Naive thymus-derived CD8-positive, alpha-beta T cell (primary cell): ENCODE data around the gene RPL29. TPM values are rescaled to one million over a fixed set of nuclear protein-coding genes. Genes with fewer than 3 reads are reported as not detected.
A peak's percentile ranks its signal among the peaks of the same experiment; 100 is the strongest.
"Not testable (repeated sequence)": the region's sequence is repeated elsewhere in the genome, so short reads cannot be mapped to it uniquely, and the experiment has no call there.

Experiments
- ATAC-seq, 2 donors: fragments of 150-1000 bp; cut with Tn5 transposase in 1 of 2; sonication (Bioruptor Pico), chemical (Tn5 transposase) in 1 of 2; 1 replicate in 1 of 2; 2 replicates in 1 of 2; pipeline ENCODE4 v1.10.0; 2021; ENCODE audit warnings: mild to moderate bottlenecking in 2 of 2, moderate library complexity in 2 of 2
- POLR2A ChIA-PET: fragments of 350-600 bp; sonication (Branson Sonifier 250); formaldehyde crosslinking; loops from one replicate; lab custom pipeline; 2021; ENCODE audit warnings: antibody characterized with exemption; lab: Charles Lee
- DNase-seq, 10 donors: peaks; one replicate each; pipeline versions ENCODE4 v3.0.0 to v3.0.0-alpha.2; 2020 to 2022
- H3K27ac Mint-ChIP-seq, 10 donors: one replicate each; pipeline ENCODE4 v1.8.0; 2020 to 2022; ENCODE audit warnings: mild to moderate bottlenecking in 10 of 10, mixed read lengths in 10 of 10, moderate library complexity in 4 of 10, inconsistent platforms in 1 of 10
- H3K27me3 Mint-ChIP-seq, 5 donors: one replicate each; pipeline ENCODE4 v1.8.0; 2021 to 2022; ENCODE audit warnings: mixed read lengths in 5 of 5
- H3K36me3 Mint-ChIP-seq, 3 donors: one replicate each; pipeline ENCODE4 v1.8.0; 2020 to 2022; ENCODE audit warnings: mixed read lengths in 3 of 3, mild to moderate bottlenecking in 2 of 3, inconsistent platforms in 1 of 3
- H3K4me1 Mint-ChIP-seq, 4 donors: one replicate each; pipeline ENCODE4 v1.8.0; 2021 to 2022; ENCODE audit warnings: mixed read lengths in 4 of 4
- H3K4me3 Mint-ChIP-seq, 10 donors: one replicate each; pipeline ENCODE4 v1.8.0; 2020 to 2022; ENCODE audit warnings: mild to moderate bottlenecking in 10 of 10, mixed read lengths in 10 of 10, moderate library complexity in 6 of 10, inconsistent platforms in 1 of 10
- H3K9me3 Mint-ChIP-seq, 9 donors: one replicate each; pipeline ENCODE4 v1.8.0; 2020 to 2022; ENCODE audit warnings: mixed read lengths in 9 of 9, mild to moderate bottlenecking in 3 of 9, inconsistent platforms in 1 of 9, moderate library complexity in 1 of 9
- polyA plus RNA-seq, 3 donors: library from polyadenylated mRNA; unstranded; fragments of 300-500 nt; fragmentation: Illumina TruSeq; gene quantifications; one replicate each; pipeline ENCODE4 v1.2.3, GENCODE V29; 2021
- total RNA-seq, 8 experiments: library from RNA in 2 of 8; stranded (reverse) in 2 of 8; gene quantifications; one replicate each; pipeline ENCODE4 v1.2.3 and lab custom pipeline; 2021 to 2026

RPL29 gene
- total RNA-seq (1,000 to 10,000 TPM; 1,232 to 1,277 TPM), polyA plus RNA-seq (1,000 to 10,000 TPM; 1,632 to 1,741 (median 1,693) TPM), total RNA-seq (lab: John Stamatoyannopoulos, UW) (584 to 775 (median 696) reads per million in 6 experiments)

DNA sequence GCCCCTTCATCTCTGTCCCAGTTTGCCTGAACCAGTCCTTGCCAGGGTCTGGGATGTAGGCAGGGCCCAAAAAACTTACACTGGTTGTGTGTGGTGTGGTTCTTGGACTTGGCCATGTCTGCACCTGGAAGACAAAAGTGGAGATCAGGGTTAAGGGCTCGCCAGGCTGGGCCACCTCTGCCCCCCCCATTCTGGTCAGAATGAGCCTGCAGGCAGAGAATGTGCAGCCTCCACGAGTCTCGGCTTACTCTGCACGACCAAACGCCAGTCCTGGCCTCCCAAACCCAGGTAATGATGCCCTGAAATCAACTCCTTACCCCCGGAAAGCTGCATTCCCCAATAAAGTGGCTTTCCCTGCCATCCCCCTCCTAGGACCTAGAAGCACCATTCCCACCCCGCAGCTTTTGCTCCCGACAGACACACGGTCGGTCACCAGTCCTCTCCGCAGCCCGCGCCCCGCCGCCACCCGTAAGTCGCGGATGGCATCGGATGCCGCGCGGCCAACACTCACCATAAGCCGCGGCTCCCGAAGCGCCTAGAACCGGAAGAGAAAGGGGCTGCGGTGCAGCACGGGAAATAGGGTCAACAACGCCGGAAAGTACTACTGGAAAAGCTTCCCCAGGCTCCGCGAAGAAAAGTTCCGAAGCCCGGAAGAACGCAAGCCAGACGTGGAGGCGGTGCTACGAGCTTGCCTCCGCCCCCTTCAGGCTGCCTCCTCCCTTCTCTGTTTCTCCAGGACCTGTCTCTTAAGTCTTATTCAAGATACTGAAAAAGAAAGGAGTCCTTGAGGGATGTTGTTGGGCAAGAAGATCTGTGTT lies at the start of gene RPL29:
Gene RPL29, minus strand, starts transcription at position 550 of the 818 bp plus-strand sequence. Its CDS starts 434 bp downstream, at position 116.
- no peaks in the 10 kb centered on the region for H3K9me3 Mint-ChIP-seq
- H3K27me3 Mint-ChIP-seq, result peaks cover 0 to 1% (median 0%) of the 10 kb centered on the region in 5 donors
- H3K27ac Mint-ChIP-seq, result peak within 1 kb of the TSS; percentile 99 to 100 (median 100)
- peaks cover 15 to 41% (median 31%) of the 10 kb centered on the region in 4 donors for H3K4me1 Mint-ChIP-seq
- DNase-seq (peak; percentile 78 to 94 (median 92)), ATAC-seq (peak; percentile 95 to 97)
- POLR2A ChIA-PET, result interaction anchor here (0.7 to 4.9 kb wide), 21 partner anchors 9 to 1426 kb away, joined by 3 to 37 read pairs (median 4); partner anchors contain the start of genes ABHD14A, ABHD14B, ACY1 and DUSP7
- peak within 1 kb of the TSS; percentile 95 to 100 (median 100) for H3K4me3 Mint-ChIP-seq
- peaks cover 0 to 38% (median 2%) of the 10 kb centered on the region in 3 donors for H3K36me3 Mint-ChIP-seq

DNA sequence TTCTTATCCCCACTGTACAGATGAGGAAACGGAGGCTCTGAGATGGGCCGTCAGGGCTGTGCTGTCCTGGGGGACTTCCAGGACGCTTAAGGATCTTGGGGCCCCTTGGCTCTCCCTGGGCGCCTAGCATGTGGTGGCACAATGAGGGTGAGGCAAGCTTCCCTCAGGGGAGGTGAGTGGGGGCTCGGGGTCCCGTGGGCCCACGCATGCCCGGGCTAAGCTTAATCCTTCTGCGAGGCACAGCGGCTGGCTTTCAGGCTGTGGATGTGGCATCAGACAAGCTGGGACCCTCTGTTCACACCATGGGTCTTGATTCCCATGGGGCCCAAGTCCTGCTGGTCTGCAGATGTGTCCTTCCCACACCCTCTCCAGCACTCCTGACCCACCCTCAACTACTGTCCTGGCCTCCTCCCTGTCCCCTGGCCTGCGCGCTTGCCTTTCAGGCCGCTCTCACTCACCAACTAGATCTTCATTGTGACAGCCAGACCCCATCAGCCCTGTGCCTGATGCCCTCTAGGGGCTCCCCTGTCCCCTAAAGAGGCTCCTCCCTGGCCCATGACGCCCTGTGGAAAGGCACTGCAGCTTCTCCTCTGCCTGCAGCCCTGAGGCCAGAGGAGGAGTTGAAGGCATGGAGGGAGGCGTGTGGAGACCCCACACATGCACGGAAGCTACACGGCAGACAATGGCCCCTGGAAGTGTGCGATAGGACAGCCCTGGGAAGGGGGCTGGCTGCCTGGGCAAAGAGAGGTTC lies 49.3 kb upstream of the RPL29 start:
- H3K27ac Mint-ChIP-seq, result peak overlapping the region in 9 of 10 donors; percentile 69 to 94 (median 81)
- peaks cover 18 to 45% (median 34%) of the 10 kb centered on the region in 4 donors for H3K4me1 Mint-ChIP-seq
- peak in 1 of 2 donors; percentile 36 for ATAC-seq
- POLR2A ChIA-PET, result interaction anchor here (0.8 to 1.5 kb wide), 3 partner anchors 8 to 18 kb away, joined by 3 read pairs; partner anchors contain the start of gene DUSP7
- H3K4me3 Mint-ChIP-seq, result no peak overlapping the region
- no peaks in the 10 kb centered on the region for H3K9me3 Mint-ChIP-seq
- H3K27me3 Mint-ChIP-seq, result no peaks in the 10 kb centered on the region
- no peak for DNase-seq
- H3K36me3 Mint-ChIP-seq, result peaks cover 0 to 12% (median 0%) of the 10 kb centered on the region in 3 donors

DNA sequence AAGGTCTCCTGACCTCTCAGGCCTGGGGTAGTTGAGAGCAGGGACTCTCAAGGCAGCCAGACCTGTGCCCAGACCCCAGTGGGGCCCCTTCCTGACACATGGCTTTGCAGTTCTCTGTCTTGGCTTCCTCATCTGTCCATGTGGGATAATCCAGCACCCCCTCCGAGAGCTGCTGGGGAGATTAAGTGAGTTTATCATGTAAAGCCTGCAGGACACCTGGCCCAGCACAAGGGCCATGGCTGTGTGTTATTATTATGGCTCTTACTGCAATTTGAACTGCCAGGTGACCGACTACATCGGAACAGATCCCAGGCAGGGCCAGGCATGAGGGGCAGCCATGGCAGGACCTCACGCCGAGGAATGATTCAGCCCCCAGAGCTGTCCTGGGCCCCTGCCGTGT lies 48.1 kb upstream of the RPL29 start:
- Mint-ChIP-seq H3K9me3 (no peaks in the 10 kb centered on the region), H3K27me3 (no peaks in the 10 kb centered on the region), H3K4me1 (peaks cover 7 to 35% (median 27%) of the 10 kb centered on the region in 4 donors), H3K36me3 (no peaks in the 10 kb centered on the region), H3K4me3 (no peak overlapping the region), H3K27ac (peak overlapping the region in 1 of 10 donors; percentile 43)
- DNase-seq, result no peak
- POLR2A ChIA-PET, result interaction anchor here (0.6 to 1.5 kb wide), 4 partner anchors 9 to 304 kb away, joined by 3 read pairs; partner anchors contain the start of gene DUSP7
- ATAC-seq, result no peak

DNA sequence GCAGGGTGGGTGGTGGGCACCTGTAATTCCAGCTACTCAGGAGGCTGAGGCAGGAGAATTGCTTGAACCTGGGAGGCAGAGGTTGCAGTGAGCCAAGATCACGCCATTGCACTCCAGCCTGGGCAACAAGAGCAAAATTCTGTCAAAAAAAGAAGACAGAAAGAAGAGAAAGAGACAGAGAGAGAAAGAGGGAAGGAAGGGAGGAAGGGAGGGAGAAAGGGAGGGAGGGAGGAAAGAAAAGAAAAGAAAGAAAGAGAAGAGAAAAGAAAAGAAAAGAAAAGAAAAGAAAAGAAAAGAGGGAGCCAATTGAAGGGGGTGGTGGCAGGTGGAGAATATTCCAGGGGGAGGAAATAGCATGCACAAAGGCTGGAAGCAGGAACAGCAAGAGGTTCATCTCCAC lies 47.3 kb upstream of the RPL29 start:
- POLR2A ChIA-PET, result interaction anchor here (1.2 to 2.1 kb wide), 2 partner anchors 9 kb away, joined by 3 to 9 read pairs; no protein-coding TSS in a partner anchor
- Mint-ChIP-seq H3K27ac (peak overlapping the region in 5 of 10 donors; percentile 43 to 79 (median 73)), H3K4me1 (peaks cover 7 to 32% (median 24%) of the 10 kb centered on the region in 4 donors)
- not testable (repeated sequence) for H3K36me3 Mint-ChIP-seq, H3K9me3 Mint-ChIP-seq, ATAC-seq, DNase-seq, H3K27me3 Mint-ChIP-seq, H3K4me3 Mint-ChIP-seq

DNA sequence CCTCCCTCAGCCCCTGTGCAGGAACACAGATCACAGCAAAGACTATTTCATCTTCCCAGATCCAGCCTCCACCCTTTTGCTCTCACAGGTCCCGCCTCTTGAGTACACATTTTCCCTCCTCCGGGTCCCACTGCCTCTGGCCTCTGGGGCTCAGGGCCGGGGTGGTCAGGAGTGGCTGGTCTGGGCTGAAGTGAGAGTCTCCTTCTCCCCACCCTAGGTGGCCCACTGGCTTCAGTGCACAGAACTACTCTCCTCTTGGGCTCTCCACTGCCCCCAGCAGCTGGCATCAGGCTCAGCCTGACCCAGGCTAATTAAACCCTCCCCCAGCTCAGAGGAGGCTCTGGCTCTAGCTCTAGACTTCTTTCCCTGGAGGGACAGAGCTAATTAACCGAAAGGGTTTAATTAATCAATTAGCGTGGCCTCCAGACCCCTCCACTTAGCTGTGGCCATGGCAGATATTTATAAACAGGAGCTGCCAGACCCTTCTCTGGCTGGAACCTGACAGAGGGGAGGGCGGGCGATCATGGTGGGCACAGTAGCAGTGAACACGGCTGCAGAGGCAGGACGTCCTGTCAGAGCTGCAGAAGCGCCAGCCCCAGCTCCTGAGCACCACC lies 45.5 kb upstream of the RPL29 start:
- H3K4me1 Mint-ChIP-seq, result peaks cover 8 to 26% (median 20%) of the 10 kb centered on the region in 4 donors

DNA sequence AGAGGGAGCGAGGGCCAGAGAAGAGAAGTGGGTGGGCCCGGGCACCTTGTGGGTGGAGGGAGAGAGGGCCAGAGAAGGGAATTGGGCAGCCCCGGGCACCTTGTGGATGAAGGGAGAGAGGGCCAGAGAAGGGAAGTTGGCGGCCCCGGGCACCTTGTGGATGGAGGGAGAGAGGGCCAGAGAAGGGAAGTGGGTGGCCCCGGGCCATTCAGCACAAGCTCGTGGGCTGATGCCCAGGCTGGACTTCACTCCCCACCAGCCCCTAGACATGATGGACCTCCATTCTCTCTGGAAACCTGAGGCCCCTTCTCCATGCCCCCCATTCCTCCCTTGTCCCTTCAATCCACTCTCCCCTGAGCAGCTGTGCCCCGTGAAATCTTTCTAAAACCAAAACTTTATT lies 44.9 kb upstream of the RPL29 start:
- H3K4me3 Mint-ChIP-seq, result no peak overlapping the region
- H3K27me3 Mint-ChIP-seq, result no peaks in the 10 kb centered on the region
- DNase-seq (no peak), ATAC-seq (no peak)
- H3K36me3 Mint-ChIP-seq, result no peaks in the 10 kb centered on the region
- H3K27ac Mint-ChIP-seq, result peak overlapping the region in 2 of 10 donors; percentile 56 to 70
- no peaks in the 10 kb centered on the region for H3K9me3 Mint-ChIP-seq
- POLR2A ChIA-PET, result interaction anchor here (1.4 to 2.1 kb wide), 3 partner anchors 9 to 13 kb away, joined by 3 to 9 read pairs (median 4); no protein-coding TSS in a partner anchor
- peaks cover 8 to 26% (median 20%) of the 10 kb centered on the region in 4 donors for H3K4me1 Mint-ChIP-seq

More for the DNA sequence above, 45.5 kb upstream of the RPL29 start:
- DNase-seq (no peak), ATAC-seq (no peak)
- Mint-ChIP-seq H3K4me3 (no peak overlapping the region), H3K36me3 (no peaks in the 10 kb centered on the region), H3K27ac (peak overlapping the region in 4 of 10 donors; percentile 35 to 74 (median 54)), H3K9me3 (no peaks in the 10 kb centered on the region), H3K27me3 (no peaks in the 10 kb centered on the region)
- POLR2A ChIA-PET, result interaction anchor here (0.5 to 2.1 kb wide), 4 partner anchors 9 to 128 kb away, joined by 3 to 9 read pairs (median 4); no protein-coding TSS in a partner anchor

DNA sequence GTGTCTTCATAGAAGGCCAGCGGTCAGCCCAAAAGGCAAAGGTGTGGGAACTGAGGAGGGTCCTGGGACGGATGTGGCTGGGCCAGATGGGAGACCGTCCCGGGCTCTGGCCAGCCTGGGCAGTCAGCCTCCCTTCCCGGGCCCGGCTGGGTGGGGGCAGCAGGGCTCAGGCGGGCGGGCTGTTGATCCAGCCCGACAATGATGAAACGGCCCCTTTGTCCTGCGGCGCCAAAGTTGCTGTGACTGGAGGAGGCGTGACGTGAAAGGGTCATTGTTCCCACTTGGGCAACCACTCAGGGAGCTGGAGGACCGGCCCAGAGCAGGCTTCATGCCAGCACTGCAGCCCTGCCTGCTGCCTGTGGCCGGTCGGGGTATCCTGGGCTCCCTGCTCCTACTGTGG lies 44.2 kb upstream of the RPL29 start:
- peaks cover 3 to 21% (median 15%) of the 10 kb centered on the region in 4 donors for H3K4me1 Mint-ChIP-seq
- POLR2A ChIA-PET, result no interaction called here

DNA sequence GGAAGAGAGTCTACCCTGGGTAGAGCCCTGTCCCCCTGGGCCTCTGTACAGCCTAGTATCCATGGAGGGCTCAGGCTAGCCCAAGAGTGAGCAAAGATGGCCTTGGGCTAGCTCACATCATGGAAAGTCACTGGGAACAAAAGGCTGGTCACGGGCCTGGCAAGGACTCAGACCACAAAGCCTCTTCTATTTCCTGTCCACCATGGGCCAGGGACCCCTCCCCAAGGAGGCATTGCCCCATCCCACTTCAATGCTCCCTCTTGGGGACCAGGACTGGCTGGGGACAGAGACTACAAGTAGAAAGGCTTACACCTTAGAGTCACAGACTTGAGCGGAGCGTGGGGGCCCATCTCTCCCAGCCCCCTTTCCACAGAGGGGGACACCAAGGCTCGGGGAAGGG lies 43.7 kb upstream of the RPL29 start:
- Mint-ChIP-seq H3K27ac (peak overlapping the region in 2 of 10 donors; percentile 8 to 44), H3K4me1 (peaks cover 3 to 21% (median 14%) of the 10 kb centered on the region in 4 donors), H3K9me3 (no peaks in the 10 kb centered on the region), H3K36me3 (no peaks in the 10 kb centered on the region), H3K27me3 (no peaks in the 10 kb centered on the region), H3K4me3 (no peak overlapping the region)
- POLR2A ChIA-PET, result no interaction called here
- no peak for ATAC-seq
- no peak for DNase-seq

More for the DNA sequence above, 44.2 kb upstream of the RPL29 start:
- ATAC-seq, result no peak
- Mint-ChIP-seq H3K4me3 (no peak overlapping the region), H3K27me3 (no peaks in the 10 kb centered on the region), H3K27ac (peak overlapping the region in 2 of 10 donors; percentile 8 to 44), H3K36me3 (no peaks in the 10 kb centered on the region), H3K9me3 (no peaks in the 10 kb centered on the region)
- DNase-seq, result no peak

DNA sequence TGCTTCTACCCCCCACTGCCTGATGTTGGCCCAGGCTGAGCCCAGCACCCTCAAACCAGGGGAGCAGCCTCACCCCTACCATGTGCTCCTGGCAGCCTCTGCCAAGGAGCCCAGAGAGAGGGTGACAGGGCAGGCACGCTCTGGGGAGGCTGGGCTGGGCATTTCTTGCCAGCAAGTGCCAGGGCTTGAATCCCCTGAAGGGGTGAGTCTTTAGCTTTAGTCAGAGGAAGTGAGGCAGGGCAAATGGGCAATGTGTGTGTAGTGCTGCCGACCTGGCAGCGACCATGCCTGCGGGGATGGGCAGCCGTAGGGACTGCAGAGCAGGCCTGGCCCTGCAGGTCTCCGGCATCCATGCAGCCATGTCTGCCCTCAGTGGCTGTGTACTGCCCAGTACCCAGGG lies 42.5 kb upstream of the RPL29 start:
- DNase-seq, result no peak
- H3K27me3 Mint-ChIP-seq, result no peaks in the 10 kb centered on the region
- H3K4me1 Mint-ChIP-seq, result peaks cover 3 to 21% (median 13%) of the 10 kb centered on the region in 4 donors
- no peak overlapping the region for H3K4me3 Mint-ChIP-seq
- H3K36me3 Mint-ChIP-seq, result no peaks in the 10 kb centered on the region
- POLR2A ChIA-PET, result no interaction called here
- H3K9me3 Mint-ChIP-seq, result no peaks in the 10 kb centered on the region
- ATAC-seq, result no peak
- peak overlapping the region in 1 of 10 donors; percentile 11 for H3K27ac Mint-ChIP-seq

DNA sequence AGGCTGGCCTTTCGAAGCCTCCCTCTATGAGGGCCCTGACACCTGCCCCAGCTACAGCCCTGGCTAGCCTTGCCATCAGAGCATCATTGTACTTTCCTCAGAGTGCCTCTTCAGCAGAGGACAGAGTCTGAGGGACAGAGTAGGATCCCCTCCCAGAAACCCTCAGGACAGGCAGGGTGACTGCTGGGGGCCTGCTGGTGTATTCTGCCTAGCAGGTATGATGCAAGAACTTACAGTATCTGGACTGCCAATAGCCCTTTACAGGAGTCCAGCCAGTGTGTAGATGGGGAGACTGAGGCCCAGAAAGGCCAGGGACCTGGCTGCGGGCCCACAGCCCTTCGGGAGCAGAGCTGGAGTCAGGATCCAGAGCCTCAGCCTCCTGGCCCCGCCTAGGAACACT lies 41.6 kb upstream of the RPL29 start:
- Mint-ChIP-seq H3K27me3 (no peaks in the 10 kb centered on the region), H3K36me3 (no peaks in the 10 kb centered on the region), H3K9me3 (no peaks in the 10 kb centered on the region), H3K4me3 (no peak overlapping the region), H3K27ac (peak overlapping the region in 1 of 10 donors; percentile 50), H3K4me1 (peaks cover 3 to 14% (median 12%) of the 10 kb centered on the region in 4 donors)
- ATAC-seq (no peak), DNase-seq (no peak)
- POLR2A ChIA-PET, result no interaction called here

DNA sequence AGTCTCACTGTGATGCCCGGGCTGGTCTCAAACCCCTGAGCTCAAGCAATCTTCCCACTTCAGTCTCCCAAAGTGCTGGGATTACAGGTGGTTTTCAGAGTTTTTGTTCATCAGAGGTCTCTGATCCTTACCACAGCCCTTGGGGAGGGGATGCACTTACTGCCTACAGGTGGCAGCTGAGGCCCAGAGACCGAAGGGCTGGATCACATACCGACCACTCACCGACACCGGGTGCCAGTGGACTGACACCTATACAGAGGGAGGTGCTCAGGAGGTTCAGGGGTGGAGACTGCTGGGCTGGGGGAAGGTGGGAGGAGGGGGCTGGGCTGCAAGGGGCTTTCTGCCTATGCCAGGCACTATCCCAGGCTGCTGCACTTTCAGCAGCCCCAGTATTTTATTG lies 41.1 kb upstream of the RPL29 start:
- no peak overlapping the region for H3K4me3 Mint-ChIP-seq
- DNase-seq, result peak in 4 of 10 donors; percentile 15 to 72 (median 34)
- peak overlapping the region in 4 of 10 donors; percentile 14 to 60 (median 38) for H3K27ac Mint-ChIP-seq
- H3K27me3 Mint-ChIP-seq, result no peaks in the 10 kb centered on the region
- POLR2A ChIA-PET, result no interaction called here
- ATAC-seq, result peak; percentile 58 to 84
- H3K9me3 Mint-ChIP-seq, result no peaks in the 10 kb centered on the region
- H3K4me1 Mint-ChIP-seq, result peaks cover 3 to 10% (median 8%) of the 10 kb centered on the region in 4 donors
- H3K36me3 Mint-ChIP-seq, result no peaks in the 10 kb centered on the region
